PFSK-1 (cell line): ENCODE measurements around the gene SHISA5.

Source experiments
- FOXP2 ChIP-seq: optimal IDR thresholded peaks from 2 replicates; pipeline ENCODE3; 2011; ENCODE audit warnings: borderline replicate concordance, control low read depth, inconsistent platforms; ENCODE audit not compliant: insufficient read depth; ENCODE audit errors: extremely low read length, extremely low read depth
- POLR2AphosphoS5 ChIP-seq: IDR thresholded peaks from 2 replicates; pipeline ENCODE4 v1.6.1; 2012; ENCODE audit warnings: low read depth, mild to moderate bottlenecking, control low read depth, low read length, moderate library complexity
- SIN3A ChIP-seq: IDR thresholded peaks from 2 replicates; pipeline ENCODE4 v1.6.1; 2012; ENCODE audit warnings: mild to moderate bottlenecking, low read length, moderate library complexity, borderline replicate concordance; ENCODE audit not compliant: insufficient read depth
- TAF1 ChIP-seq: IDR thresholded peaks from 2 replicates; pipeline ENCODE4 v1.6.1; 2012; ENCODE audit warnings: low read length, control low read depth, borderline replicate concordance; ENCODE audit not compliant: insufficient read depth
- TF ChIP-seq, protein P1 (sequence below), 2 experiments: IDR thresholded peaks; 2 replicates each; pipeline versions ENCODE4 v1.6.1 to v1.8.0; 2011 to 2012; ENCODE audit warnings: low read depth in 2 of 2, low read length in 2 of 2, control low read depth in 1 of 2, inconsistent platforms in 1 of 2, mild to moderate bottlenecking in 1 of 2, moderate library complexity in 1 of 2; ENCODE audit not compliant: insufficient read depth in 1 of 2

SHISA5 gene

DNA sequence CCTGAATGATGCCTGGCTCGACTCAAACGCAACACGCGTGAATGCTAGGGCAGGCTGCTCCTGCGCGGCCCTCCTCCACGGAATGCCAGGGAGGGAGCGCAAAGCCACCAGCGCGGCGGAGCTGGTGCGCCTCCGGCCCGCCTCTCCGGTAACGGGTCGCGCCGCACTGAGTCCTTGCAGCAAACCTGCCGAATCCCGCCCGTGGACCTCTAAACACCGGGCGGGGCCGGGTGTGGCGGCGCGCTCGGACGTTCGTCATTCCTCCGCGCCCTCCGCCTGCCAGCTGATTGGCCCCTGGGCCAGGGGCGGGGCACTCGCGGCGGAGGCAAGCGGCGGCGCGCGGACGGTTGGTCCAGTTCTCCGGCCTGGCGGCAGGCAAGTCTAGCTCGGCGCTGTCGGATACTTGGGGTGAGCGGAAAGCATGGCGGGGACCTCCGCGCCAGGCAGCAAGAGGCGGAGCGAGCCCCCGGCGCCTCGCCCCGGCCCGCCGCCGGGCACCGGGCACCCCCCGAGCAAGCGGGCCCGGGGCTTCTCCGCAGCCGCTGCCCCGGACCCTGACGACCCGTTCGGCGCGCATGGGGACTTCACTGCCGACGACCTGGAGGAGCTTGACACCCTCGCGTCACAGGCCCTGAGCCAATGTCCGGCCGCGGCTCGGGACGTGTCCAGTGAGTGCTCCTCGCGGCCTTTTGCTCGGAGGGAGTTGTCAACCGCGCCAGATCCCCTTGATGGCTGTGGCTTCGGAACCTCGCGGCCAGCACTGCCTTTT, 57.4 kb downstream of the SHISA5 start, which contains the start of gene ATRIP:
Gene ATRIP, plus strand, starts transcription at position 313 of the 769 bp plus-strand sequence. Its CDS starts 109 bp downstream, at position 422.
- TF ChIP-seq SIN3A: peak; percentile 62; the same call in 1 of the 2 replicates
- peak; percentile 96 for TF ChIP-seq POLR2AphosphoS5
- peak; percentile 81 for TF ChIP-seq FOXP2
- peak; percentile 90; the same call in 1 of the 2 replicates for TF ChIP-seq TAF1
- TF ChIP-seq, protein P1, sequence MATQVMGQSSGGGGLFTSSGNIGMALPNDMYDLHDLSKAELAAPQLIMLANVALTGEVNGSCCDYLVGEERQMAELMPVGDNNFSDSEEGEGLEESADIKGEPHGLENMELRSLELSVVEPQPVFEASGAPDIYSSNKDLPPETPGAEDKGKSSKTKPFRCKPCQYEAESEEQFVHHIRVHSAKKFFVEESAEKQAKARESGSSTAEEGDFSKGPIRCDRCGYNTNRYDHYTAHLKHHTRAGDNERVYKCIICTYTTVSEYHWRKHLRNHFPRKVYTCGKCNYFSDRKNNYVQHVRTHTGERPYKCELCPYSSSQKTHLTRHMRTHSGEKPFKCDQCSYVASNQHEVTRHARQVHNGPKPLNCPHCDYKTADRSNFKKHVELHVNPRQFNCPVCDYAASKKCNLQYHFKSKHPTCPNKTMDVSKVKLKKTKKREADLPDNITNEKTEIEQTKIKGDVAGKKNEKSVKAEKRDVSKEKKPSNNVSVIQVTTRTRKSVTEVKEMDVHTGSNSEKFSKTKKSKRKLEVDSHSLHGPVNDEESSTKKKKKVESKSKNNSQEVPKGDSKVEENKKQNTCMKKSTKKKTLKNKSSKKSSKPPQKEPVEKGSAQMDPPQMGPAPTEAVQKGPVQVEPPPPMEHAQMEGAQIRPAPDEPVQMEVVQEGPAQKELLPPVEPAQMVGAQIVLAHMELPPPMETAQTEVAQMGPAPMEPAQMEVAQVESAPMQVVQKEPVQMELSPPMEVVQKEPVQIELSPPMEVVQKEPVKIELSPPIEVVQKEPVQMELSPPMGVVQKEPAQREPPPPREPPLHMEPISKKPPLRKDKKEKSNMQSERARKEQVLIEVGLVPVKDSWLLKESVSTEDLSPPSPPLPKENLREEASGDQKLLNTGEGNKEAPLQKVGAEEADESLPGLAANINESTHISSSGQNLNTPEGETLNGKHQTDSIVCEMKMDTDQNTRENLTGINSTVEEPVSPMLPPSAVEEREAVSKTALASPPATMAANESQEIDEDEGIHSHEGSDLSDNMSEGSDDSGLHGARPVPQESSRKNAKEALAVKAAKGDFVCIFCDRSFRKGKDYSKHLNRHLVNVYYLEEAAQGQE (IDR thresholded peaks at IDR 0.05; ENCODE audit: insufficient read depth in 1 of 2, low read depth in 2 of 2, low read length in 2 of 2): peak in 1 of 2 experiments; percentile 53; a peak in 1 of 4 replicates

GRCh38 chr3:48446043-48446424, 57.9 kb downstream of the SHISA5 start:
- TF ChIP-seq, protein P1 (IDR thresholded peaks at IDR 0.05; ENCODE audit: insufficient read depth in 1 of 2, low read depth in 2 of 2, low read length in 2 of 2): no peak
- TF ChIP-seq FOXP2 (no peak), POLR2AphosphoS5 (no peak), SIN3A (no peak), TAF1 (no peak)

DNA sequence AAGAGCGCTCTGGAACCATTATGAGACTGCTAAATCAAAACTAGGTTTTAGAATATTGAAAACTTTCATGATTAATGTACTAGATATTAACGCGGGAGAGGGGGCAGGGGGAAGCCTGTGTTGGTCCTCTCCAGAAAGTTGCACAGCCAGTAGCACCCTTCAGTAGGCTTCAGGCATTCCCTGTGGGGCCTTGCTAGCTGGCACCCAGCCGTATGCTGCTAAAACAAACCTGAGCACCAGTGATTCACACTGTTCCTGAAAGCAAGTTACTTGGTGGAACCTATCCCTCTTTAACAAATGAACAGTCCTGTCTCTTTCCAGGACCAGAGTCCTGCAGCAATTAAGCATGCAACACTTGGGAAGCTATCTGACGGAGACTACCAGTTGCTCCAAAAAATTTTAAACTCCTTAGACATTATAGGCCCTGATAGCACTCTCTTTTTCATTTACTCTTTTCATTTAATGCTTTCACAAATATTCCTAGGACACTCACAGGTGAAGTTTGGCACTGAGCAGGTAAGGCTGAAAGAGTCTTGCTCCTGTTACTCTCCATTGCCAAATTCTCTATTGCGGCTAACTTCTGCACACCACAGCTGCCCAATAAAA, 58.6 kb downstream of the SHISA5 start:
- TF ChIP-seq POLR2AphosphoS5: no peak
- TF ChIP-seq TAF1: no peak
- TF ChIP-seq SIN3A: no peak

DNA sequence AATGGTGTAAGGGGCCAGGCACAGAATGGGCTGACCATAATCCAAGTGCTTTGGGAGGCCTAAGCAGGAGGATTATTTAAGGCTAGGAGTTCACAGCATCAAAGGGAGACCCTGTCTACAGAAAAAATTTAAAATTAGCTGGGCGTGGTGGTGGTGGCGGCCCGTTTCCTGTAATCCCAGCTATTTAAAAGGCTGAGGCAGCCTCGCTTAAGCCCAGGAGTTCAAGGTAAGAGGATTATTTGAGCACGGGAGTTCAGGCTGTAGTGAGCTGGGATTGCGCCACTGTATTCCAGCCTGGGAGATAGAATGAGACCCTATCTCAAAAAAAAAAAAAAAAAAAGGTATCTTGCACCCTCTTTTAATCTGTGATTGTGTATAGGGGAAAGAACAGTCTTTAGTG, 62.0 kb downstream of the SHISA5 start:
- no peak for TF ChIP-seq TAF1
- no peak for TF ChIP-seq FOXP2
- TF ChIP-seq POLR2AphosphoS5: no peak
- TF ChIP-seq SIN3A: no peak
- TF ChIP-seq, protein P1 (IDR thresholded peaks at IDR 0.05; ENCODE audit: insufficient read depth in 1 of 2, low read depth in 2 of 2, low read length in 2 of 2): no peak

GRCh38 chr3:48440590-48440958, 63.4 kb downstream of the SHISA5 start:
- TF ChIP-seq SIN3A (no peak), POLR2AphosphoS5 (no peak), FOXP2 (no peak), TAF1 (no peak)
- TF ChIP-seq, protein P1 (IDR thresholded peaks at IDR 0.05; ENCODE audit: insufficient read depth in 1 of 2, low read depth in 2 of 2, low read length in 2 of 2): no peak
